ENCODE data around the gene PPP6R1. TPM values are rescaled to one million over a fixed set of nuclear protein-coding genes. Genes with fewer than 3 reads are reported as not detected.

The PPP6R1 gene
- total RNA-seq, 1 donor from 2014 or later: 11.4 TPM

Small RNA genes lying within 50 kb of the gene (small RNA-seq; reads per million reads assigned to genes)
- gene MIR6802 (0.09 reads per million), gene MIR6803 (not detected), gene MIR6804 (not detected)

Other genes starting within 250 kb of the PPP6R1 start
- 0.47 TPM for gene GP6, start 220.8 kb downstream of the PPP6R1 start, total RNA-seq
- gene RDH13, start 195.9 kb downstream of the PPP6R1 start, total RNA-seq: 15.0 TPM
- gene EPS8L1, start 183.1 kb downstream of the PPP6R1 start, total RNA-seq: 0.62 TPM
- 20.7 TPM for gene PPP1R12C, start 141.4 kb downstream of the PPP6R1 start, total RNA-seq
- not detected for gene TNNT1, start 109.8 kb downstream of the PPP6R1 start, total RNA-seq
- not detected for gene TNNI3, start 101.3 kb downstream of the PPP6R1 start, total RNA-seq
- 0.31 TPM for gene DNAAF3, start 92.4 kb downstream of the PPP6R1 start, total RNA-seq
- 36.8 TPM for gene SYT5, start 78.7 kb downstream of the PPP6R1 start, total RNA-seq
- 0.47 TPM for gene PTPRH, start 49.5 kb downstream of the PPP6R1 start, total RNA-seq
- gene TMEM86B, start 30.3 kb downstream of the PPP6R1 start, total RNA-seq: 0.78 TPM
- 23.4 TPM for gene HSPBP1, start 21.1 kb upstream of the PPP6R1 start, total RNA-seq
- gene BRSK1, start 25.0 kb upstream of the PPP6R1 start, total RNA-seq: 67.1 TPM
- gene TMEM150B, start 66.3 kb upstream of the PPP6R1 start, total RNA-seq: 0.47 TPM
- gene KMT5C, start 80.9 kb upstream of the PPP6R1 start, total RNA-seq: 6.9 TPM
- not detected for gene COX6B2, start 95.7 kb upstream of the PPP6R1 start, total RNA-seq
- not detected for gene GARIN5B, start 104.2 kb upstream of the PPP6R1 start, total RNA-seq
- gene IL11, start 111.4 kb upstream of the PPP6R1 start, total RNA-seq: 0.16 TPM
- gene TMEM190, start 117.8 kb upstream of the PPP6R1 start, total RNA-seq: not detected
- not detected for gene TMEM238, start 125.3 kb upstream of the PPP6R1 start, total RNA-seq
- gene RPL28, start 126.9 kb upstream of the PPP6R1 start, total RNA-seq: 112 TPM
- 35.9 TPM for gene UBE2S, start 148.8 kb upstream of the PPP6R1 start, total RNA-seq
- 4.2 TPM for gene SHISA7, start 184.3 kb upstream of the PPP6R1 start, total RNA-seq
- 13.7 TPM for gene ISOC2, start 202.6 kb upstream of the PPP6R1 start, total RNA-seq
- not detected for gene C19orf85, start 205.7 kb upstream of the PPP6R1 start, total RNA-seq
- gene ZNF628, start 217.6 kb upstream of the PPP6R1 start, total RNA-seq: 0.78 TPM
- gene NAT14, start 226.2 kb upstream of the PPP6R1 start, total RNA-seq: 15.0 TPM
- 0.31 TPM for gene SSC5D, start 229.4 kb upstream of the PPP6R1 start, total RNA-seq

Measured in occipital lobe (tissue), 2 donors.